Measurements from ENCODE around the gene IL23R. TPM values are rescaled to one million over a fixed set of nuclear protein-coding genes. Genes with fewer than 3 reads are reported as not detected.
A peak's percentile ranks its signal among the peaks of the same experiment; 100 is the strongest.

The IL23R gene
- total RNA-seq, 4 donors from 2014 or later: 1.6 TPM; not detected in 3

DNA sequence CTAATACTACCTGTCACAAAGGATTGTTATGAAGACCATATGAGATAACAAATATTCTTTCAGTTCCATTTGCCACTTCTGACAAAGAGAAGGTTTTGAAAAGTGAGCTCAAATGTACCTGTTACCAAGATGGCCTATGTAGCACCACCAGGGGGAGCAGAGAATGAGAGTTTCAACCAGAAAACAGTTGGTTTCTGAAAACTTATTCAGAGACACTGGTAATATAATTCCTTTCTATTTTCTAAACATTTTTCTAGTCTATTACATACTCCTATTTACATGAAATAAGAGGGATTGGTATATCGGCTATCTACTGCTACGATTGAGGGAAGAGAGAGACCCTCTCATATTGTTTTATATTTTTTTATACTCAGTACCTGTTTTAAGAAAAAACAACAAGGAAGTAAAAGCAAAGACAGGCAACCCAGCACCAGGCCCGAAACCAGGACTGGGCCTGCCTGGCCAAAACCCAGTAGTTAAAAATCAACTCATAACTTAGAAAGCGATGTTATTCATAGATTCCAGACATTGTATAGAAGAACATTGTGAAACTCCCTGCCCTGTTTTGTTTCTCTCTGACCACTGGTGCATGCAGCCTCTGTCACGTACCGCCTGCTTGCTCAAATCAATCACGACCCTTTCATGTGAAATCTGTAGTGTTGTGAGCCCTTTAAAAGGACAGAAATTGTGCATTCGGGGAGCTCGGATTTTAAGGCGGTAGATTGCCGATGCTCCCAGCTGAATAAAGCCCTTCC, 48.3 kb downstream of the IL23R start:
- no peak for TF ChIP-seq POLR2A (IDR thresholded peaks at IDR 0.05)
- TF ChIP-seq, protein P1, sequence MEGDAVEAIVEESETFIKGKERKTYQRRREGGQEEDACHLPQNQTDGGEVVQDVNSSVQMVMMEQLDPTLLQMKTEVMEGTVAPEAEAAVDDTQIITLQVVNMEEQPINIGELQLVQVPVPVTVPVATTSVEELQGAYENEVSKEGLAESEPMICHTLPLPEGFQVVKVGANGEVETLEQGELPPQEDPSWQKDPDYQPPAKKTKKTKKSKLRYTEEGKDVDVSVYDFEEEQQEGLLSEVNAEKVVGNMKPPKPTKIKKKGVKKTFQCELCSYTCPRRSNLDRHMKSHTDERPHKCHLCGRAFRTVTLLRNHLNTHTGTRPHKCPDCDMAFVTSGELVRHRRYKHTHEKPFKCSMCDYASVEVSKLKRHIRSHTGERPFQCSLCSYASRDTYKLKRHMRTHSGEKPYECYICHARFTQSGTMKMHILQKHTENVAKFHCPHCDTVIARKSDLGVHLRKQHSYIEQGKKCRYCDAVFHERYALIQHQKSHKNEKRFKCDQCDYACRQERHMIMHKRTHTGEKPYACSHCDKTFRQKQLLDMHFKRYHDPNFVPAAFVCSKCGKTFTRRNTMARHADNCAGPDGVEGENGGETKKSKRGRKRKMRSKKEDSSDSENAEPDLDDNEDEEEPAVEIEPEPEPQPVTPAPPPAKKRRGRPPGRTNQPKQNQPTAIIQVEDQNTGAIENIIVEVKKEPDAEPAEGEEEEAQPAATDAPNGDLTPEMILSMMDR (IDR thresholded peaks at IDR 0.05): peak in 5 of 6 experiments; percentile 24 to 48 (median 38)
- Histone ChIP-seq H3K9me3 (no peaks in the 10 kb centered on the region), H3K4me1 (no peaks in the 10 kb centered on the region), H3K27me3 (no peaks in the 10 kb centered on the region), H3K27ac (no peak overlapping the region), H3K36me3 (no peaks in the 10 kb centered on the region), H3K4me3 (no peak overlapping the region)
- peak in 2 of 3 donors; percentile 43 to 58 for DNase-seq

- no peaks in the 10 kb centered on the region for H3K36me3 ChIP-seq
- no peaks in the 10 kb centered on the region for H3K4me1 ChIP-seq
- H3K9me3 ChIP-seq: no peaks in the 10 kb centered on the region
- DNase-seq: no peak
- TF ChIP-seq, protein P1 (IDR thresholded peaks at IDR 0.05): no peak
- TF ChIP-seq POLR2A (IDR thresholded peaks at IDR 0.05): no peak
- H3K4me3 ChIP-seq: no peak overlapping the region
- H3K27ac ChIP-seq: no peak overlapping the region
- no peaks in the 10 kb centered on the region for H3K27me3 ChIP-seq
These were observed 50.1 kb downstream of the IL23R start for GRCh38 chr1:67216401-67216800.

GRCh38 chr1:67217417-67217816, 51.2 kb downstream of the IL23R start:
- Histone ChIP-seq H3K4me3 (no peak overlapping the region), H3K27me3 (no peaks in the 10 kb centered on the region), H3K4me1 (no peaks in the 10 kb centered on the region), H3K9me3 (no peaks in the 10 kb centered on the region), H3K36me3 (no peaks in the 10 kb centered on the region), H3K27ac (no peak overlapping the region)
- DNase-seq: no peak
- TF ChIP-seq, protein P1 (IDR thresholded peaks at IDR 0.05): no peak
- no peak for TF ChIP-seq POLR2A (IDR thresholded peaks at IDR 0.05)

- no peak overlapping the region for H3K4me3 ChIP-seq
- H3K27ac ChIP-seq: no peak overlapping the region
- no peaks in the 10 kb centered on the region for H3K4me1 ChIP-seq
- TF ChIP-seq POLR2A (IDR thresholded peaks at IDR 0.05): no peak
- TF ChIP-seq, protein P1 (IDR thresholded peaks at IDR 0.05): no peak
- no peaks in the 10 kb centered on the region for H3K9me3 ChIP-seq
- no peaks in the 10 kb centered on the region for H3K36me3 ChIP-seq
- H3K27me3 ChIP-seq: no peaks in the 10 kb centered on the region
- DNase-seq: no peak
These were observed 51.7 kb downstream of the IL23R start for GRCh38 chr1:67217938-67218337.

DNA sequence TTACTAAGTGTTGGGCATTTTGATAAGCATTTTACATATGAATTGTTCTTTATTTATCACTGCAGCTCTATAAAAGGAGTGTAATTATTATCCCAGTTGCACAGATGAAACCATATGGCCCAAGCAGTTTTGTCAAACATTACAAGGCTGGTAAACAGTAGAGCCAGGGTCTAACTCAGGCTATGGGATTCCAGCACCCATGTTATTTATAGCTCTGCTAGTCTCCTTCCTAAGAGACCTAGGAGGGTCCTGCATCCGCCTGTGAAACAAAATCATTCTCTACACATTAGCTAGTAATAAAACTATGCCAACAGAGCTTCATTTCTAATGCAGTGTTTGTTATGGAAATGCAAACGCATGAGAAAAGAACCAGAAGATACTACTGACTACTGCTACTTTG, 58.6 kb downstream of the IL23R start:
- Histone ChIP-seq H3K27ac (no peak overlapping the region), H3K4me1 (no peaks in the 10 kb centered on the region), H3K4me3 (no peak overlapping the region), H3K9me3 (no peaks in the 10 kb centered on the region), H3K36me3 (no peaks in the 10 kb centered on the region), H3K27me3 (no peaks in the 10 kb centered on the region)
- DNase-seq: no peak
- TF ChIP-seq, protein P1 (IDR thresholded peaks at IDR 0.05): no peak
- TF ChIP-seq POLR2A (IDR thresholded peaks at IDR 0.05): no peak
